Forelimb muscle (tissue), 1 donor: ENCODE data around the gene TRIL. TPM values are rescaled to one million over a fixed set of nuclear protein-coding genes. Genes with fewer than 3 reads are reported as not detected.

Experiments used
- DNase-seq: peaks from one replicate; pipeline ENCODE4 v3.0.0-alpha.2; 2013; ENCODE audit warnings: low read depth
- polyA plus RNA-seq: library from polyadenylated mRNA; unstranded; fragments of 120-200 nt; gene quantifications from one replicate; pipeline ENCODE4 v1.2.1, GENCODE V29; 2013; ENCODE audit not compliant: insufficient read length

TRIL gene
- polyA plus RNA-seq, 1 donor = 24.3 TPM

DNA sequence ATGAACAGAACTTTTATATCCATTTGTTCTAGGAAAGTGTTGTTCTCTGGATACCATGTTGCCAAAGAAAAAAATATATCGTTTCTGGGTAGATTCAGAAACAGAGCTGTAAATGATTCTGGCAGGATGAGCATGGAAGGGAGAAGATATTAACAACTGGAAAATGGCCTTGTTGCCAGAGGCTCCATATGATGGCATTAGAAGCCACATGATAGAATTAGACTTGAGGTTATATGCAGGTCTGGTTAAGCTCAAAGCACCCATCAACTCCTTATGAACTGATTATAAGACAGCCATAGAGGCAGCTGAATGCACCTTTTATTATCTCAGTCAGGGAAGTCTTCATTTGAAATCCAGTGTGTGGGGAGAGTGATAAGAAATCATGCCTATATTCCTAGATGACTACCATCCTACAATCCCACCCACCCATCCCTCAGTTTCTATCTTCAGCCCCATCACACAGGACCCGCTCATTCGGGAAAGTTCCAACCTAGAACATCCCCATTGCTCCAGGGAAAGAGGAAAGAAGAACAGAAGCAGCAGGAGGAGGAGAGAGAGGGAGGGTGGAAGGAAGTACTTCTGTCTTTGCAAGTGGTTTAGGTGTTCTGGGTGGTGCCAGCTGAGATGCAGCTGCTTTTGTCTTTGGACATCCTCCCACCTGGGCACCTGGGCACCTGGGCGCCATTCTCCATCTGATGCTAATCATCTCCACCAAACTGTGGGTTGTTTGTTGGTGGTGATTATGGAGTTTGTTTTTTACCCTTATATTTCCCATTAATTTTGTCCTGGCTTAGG is 25.5 kb upstream of the TRIL start:
- no peak for DNase-seq

DNA sequence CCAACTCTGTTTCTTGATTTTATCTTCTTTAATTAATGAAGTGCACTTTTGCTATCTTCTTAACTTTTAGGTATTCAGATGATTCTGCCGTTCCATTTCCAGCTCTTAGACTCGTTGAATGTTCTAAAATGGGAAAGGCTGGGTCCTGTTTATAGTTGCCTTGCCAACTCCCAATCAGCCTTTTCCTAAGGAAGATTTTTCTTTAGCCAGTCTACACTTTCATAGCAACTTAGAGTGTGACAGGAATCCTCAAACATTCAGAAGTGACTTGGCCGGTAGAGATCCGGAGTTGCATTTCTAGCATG is 23.0 kb upstream of the TRIL start:
- no peak for DNase-seq

DNA sequence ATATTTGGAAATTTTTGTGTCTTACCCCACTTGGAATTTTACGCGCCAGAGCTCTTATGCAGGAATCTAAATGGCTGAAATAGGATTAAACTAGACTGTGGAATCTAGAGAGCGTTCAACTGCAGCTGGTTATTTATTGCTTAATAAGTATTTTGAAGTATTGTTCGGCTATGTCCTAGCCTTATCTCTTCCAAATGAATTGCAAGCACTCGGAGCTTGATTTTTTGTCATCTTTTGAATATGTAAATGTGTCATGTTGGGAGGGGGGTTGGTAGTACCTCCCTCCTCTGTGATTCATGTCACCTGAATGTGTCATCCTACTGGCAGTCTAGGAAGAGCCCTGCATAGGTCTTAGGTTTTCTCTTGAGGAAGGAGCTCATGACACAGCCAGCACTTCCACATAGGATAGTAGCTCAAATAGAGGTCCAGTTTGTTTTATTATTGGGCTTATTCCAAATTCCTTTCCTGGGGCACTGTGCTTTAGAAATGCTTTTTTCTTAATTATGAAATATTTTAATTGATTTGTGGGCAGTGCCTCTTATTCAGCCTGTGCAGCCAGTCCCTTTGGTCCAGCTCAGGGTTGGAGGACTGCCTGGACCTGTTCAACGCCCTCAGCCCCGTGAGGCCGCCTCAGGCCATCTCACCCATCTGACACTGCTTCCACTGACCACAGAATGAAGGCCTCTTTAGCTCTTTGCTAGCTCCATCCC is 22.5 kb upstream of the TRIL start:
- no peak for DNase-seq

DNA sequence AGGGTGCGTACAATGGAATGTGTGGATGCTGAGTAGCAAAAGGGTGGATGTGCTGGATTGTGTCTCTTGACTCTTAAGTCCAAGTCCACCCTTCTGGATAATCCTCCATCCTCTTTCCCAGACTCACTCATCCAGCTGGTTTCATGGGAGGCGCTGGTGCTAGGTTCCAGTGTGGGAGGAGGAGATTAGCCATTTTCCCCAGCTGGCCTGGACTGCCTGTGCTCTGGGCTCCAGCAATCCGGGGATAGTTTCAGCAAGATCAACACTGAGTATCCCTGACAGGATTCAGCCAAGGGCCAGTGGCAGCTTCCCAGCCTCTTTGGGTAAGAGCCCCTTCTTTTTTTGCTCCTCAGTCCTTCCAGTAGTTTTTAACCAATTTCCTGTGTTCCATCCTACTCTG is 21.6 kb upstream of the TRIL start:
- no peak for DNase-seq

DNA sequence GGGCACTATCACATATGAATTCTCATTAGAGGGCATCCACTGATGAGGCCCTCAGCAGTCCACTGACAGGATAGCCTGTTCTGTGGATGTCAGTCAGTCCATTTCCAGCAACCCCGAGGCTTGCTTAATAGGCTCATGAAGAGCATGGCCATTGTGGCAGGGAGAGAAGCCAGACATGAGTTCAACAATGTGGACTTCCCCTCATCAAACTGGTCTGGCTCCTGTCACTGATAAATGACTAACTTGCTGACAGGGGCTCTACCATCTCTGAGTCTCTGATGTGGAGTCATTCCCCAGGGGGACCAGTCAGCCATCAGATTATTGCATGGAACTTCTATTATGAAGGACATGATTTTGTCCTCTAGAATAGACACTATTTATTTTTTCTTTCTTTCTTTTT is 19.8 kb upstream of the TRIL start:
- no peak for DNase-seq

DNA sequence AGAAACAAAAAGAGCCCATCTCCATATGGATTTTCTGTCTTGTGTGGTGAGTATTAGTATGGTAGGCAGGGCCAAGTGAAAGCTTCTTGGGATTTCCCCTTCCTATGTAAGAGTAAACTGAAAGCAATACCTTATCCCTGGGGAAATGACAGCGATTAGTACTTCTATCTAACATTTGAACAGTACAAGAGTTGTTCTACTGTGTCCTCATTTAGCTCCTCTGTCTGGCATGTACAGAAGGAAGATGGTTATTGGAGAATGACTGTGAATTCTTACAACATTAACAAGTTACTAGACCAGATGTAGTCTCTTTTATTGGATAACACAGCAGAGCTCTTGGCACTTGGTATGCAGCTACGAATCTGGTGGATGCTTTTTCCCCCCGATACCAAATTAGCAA is 17.9 kb upstream of the TRIL start:
- no peak for DNase-seq

DNA sequence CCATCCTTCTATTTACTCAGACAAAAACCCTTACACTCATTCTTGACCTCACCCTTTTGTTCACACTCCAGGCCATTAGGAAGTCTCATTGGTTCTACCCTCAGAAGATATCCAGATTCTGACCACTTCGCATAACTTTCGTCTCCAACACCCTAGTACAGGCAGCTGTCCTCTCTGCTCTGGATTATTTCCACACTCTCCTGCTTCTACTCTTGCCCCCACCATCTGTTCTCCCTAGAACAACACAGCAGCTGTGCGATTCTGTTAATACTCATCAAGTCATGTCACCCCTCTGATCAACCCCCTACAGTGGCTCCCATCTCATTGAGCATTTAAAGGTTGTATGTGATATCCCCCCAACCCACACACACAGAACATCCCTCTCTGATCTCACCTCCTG is 15.5 kb upstream of the TRIL start:
- DNase-seq = no peak

DNA sequence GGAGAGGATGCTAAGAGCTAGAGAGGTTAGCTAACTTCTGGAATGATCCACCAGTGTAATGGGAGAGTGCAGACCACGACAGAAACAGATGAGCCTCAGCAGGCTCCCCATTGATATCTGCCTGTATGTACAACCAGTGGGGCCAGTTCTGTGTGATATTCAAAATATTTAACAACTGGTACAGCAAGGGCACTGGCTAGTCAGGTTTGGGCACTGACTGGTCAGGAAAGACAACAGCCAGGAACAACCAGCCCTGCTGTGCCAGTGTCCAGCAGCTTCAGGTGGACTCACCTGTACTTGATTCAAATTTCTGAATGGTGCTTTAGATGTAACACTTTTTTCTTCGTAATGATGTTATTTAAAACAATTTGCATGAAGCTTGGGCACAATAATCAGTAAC is 5.9 kb upstream of the TRIL start:
- no peak for DNase-seq

DNA sequence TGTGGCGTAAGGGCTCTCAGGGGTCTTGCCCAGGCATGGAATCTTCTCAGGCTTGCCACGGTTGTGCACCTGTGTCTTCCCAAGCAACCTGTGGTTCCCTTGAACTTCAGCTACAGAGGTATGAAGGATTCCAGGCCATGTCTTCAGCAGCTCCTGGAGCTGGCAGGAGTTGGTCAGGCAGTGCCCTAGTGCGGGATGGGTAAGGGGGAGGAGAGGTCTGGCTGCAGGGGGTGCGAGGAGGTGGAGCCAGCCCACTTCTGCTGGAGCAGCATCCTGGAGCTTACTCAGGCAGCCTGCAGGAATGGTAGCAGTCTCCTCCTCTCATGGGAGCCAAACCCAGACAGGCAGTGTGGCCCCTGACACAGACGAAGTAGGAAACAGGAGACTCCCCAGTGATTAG is 3.8 kb upstream of the TRIL start:
- no peak for DNase-seq

DNA sequence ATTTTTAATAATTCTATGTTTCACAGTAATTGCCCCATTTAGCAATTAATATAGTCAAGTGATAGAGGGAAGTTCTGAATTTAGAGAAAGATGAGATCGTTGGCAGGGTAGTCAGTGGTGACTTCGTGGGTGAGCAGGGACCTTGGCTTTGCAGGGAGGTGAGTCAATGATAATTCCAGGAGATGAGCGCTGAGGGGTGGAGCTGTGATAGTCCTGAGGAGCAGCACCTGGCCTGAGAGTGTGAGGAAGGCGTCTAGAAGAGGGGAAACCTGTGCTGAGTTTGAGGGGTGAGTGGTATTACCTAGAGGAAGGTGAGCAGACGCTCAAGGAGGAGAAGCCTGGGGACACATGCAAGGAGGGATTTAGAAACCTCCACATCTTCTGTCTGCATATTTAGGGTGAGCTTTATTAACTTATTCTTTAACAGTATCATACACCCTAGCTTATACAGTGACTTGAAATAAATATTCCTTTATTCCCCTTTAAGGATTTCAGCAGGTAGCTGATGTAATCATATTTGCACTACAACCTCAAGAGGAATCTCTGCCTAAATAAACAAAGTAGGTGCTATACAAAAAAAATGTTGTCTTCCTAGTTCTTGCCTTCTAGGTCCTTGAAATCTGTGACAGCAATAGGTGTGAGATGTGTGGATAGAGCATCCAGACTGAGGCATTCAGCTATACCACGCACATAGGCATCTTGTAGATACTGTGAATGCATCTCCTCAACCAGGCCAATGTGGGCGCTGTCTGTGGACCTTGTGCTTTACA is 2.1 kb upstream of the TRIL start:
- DNase-seq = no peak

DNA sequence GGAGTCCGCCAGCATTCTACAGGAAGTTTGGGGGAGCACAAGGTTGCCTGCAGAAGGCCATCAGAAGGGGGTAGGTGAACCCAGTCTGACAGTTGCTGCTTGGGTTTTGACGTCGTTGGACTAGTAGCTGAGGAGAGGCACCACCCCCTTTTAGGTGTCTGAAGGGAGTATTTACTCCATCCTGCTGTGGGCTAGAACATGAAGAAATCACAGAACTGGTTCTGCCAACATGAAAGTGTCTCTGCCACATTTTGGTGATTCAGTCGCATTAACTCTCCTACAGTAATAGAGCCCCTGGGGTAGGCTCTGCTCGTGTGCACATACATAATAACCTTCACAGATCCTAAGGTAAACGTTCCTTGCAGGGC is 834 bp upstream of the TRIL start:
- DNase-seq = no peak

DNA sequence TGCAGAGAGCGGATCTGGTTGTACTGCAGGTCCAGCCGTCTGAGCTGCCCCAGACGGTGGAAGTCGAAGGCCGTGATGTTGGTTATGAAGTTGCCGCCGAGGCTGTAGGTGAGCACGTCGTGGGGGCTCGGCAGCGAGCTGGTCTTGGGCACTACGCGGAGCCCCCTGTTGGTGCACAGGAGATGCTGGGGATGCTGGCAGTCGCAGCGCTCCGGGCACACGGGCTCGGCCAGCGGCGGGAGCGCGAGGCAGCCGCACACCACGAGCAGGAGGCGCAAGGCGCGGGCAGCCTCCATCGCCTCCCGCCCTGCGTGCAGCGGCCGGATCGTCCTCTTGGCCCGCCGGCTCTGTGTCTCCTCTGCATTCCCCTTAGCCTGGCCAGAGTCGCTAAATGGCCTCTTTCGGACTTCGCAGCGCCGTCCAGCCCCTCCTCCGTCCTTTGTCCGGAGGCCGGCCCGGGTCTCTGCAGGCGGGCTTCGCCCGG is 337 bp downstream of the TRIL start:
- no peak for DNase-seq

DNA sequence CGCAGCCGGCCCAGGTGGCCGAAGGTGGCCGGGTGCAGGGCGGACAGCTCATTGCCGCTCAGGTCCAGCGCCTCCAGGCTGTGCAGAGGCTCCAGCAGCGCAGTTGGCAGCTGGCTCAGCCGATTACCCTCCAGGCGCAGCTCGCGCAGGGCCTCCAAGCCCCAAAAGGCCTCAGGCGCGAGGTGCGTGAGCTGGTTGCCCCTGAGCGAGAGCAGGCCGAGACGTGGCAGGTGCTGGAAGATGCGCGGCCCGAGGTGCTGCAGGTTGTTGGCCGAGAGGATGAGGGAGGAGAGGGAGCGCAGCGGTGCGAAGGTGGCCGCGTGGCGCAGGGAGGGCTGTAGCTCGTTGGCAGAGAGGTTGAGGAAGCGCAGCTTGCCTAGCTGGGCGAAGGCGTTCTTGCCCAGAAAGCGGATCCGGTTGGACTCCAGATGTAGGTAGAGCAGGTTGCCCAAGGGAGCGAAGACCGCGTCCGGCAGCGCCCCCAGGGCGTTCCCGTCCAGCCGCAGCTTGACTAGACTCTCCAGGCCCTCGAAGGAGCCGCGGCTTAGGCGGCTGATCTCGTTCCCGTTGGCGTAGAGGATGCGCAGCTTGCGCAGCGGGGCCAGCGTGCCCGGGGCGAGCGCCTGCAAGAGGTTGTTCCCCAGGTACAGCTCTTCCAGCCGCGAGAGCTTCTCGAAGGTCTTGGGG is 923 bp downstream of the TRIL start:
- no peak for DNase-seq

DNA sequence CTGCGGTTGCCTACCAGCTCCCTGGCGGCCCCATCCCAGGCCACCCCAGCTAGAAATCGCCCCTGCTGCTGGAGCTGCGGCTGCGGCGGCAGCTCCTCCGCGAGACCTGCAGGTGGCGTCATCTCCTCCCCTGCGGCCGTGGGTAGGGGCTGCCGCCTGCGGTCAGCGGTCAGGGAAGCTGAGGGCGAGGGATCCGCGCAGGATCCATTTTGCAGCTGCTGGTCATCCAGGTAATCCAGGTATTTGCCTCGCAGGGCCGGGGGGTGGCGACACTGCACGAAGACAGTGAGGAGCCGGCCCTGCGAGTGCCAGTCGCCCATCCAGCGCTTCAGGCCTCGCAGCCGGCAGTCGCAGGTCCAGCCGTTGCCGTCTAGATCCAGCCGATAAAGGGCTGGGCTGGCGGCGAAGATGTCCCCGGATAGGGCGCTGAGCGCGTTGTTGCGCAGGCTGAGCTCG is 1.5 kb downstream of the TRIL start:
- DNase-seq = no peak

DNA sequence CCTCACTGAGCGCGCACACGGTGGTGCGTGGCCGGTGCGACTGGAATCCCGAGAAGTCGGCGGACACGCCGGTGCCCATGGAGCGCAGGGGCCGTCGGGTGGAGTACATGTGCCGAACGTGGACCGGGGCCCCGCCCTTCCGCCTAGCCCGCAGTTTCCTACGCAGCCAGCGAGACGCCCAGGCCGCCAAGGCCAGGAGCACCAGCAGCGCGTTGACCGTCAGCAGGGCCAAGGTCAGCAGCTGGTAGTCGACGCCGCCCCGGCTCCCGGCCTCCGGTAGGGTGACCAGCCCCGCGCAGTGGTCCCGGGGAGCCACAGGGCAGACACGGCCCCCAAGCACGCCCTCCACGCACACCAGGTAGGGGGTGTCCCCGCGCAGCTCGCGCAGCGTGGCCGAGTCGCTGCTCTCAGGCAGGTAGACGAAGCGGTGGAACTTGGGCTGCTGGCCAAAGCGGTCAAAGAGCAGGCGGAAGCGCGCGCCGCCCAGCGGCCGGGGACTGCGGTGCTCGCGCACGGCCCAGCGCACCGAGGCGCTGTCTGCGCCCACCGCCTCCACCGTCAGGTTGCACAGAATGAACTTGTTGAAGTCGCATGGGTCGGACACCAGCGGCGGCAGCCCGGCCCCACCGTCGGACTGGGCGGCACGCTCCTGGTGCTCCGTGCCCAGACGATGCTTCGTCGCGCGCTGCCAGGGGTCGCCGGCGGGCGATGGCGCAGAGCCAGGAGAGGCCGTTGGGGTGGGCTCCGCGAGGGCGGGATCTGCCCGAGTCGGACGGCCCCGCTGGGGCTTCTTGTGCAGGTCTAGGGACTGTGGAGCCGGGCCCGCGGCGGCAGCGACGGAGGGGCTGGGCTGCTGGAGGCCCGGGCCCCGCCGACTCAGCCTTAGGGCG is 2.2 kb downstream of the TRIL start:
- peak; percentile 52 for DNase-seq

DNA sequence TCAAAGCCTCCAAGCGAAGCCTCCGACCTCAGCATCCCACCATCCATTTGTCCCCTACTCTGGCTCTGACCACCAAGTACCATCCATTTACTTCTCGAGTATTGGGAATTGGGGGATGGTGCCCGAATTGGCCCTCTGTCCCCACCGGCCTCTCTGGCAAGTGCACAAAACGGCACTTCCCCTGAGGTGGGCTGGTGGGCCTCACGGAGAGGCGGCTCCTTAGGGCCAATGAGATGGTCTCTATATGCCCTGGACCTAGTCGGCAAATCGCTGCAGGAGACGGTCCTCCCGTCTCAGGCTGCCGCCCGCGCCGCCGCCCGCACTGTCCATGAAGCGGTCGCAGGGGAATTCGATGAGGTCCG is 2.8 kb downstream of the TRIL start:
- DNase-seq = no peak

DNA sequence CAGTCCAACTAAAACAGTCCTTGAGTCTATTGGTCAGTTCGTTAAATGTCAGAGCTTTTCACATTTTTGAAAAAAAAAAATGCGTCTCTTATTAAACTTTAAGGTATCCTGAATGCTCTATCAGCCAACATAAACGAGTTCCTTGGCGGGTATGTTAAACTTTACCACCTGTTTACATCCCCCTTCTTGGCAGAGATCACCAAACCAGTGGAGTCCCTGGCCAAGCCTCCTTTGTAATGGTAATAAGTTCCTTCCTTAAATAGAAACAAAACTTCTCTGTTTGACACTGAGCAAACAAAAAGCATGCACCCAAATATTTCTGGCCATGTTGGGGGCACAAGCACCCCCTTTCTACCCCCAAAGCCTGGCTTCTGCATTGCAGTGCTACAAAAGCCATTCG is 3.2 kb downstream of the TRIL start:
- DNase-seq = no peak

DNA sequence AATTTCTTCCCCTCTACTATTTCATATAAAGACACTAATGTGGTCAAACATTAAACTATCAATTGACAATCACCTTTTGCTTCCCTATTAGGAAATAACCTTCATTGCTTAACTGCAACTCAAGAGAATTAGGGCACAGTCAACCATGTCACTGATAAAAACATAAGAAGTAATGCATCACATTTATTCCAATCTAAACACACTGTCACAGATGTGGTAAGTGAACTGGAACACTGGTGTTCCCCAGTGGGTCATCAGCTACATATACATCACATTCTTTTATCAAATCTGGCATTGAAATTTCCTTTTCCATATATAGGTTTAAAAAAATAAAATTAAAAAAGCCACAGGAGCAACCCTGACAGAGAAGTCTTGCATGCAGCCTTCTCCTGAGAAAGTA is 3.7 kb downstream of the TRIL start:
- DNase-seq = no peak

DNA sequence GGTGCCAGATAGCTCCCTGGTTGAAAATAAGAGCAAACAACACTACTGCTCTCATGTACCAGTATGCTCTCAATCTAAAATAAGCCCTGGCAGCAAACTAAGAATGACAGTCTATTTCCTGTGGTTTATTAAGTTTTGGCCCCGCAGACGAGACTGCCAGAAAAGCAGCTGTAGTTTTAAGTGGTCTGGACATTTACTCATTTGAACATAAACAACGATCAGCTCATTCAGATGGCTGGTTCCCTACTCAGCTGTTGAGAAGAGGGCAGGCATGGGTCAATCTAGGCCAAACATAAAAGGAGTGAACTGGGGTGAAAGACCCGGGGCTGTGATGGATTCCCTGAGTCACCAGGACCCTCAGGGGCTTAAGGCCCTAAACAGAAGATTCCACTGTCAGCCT is 4.5 kb downstream of the TRIL start:
- DNase-seq = no peak

DNA sequence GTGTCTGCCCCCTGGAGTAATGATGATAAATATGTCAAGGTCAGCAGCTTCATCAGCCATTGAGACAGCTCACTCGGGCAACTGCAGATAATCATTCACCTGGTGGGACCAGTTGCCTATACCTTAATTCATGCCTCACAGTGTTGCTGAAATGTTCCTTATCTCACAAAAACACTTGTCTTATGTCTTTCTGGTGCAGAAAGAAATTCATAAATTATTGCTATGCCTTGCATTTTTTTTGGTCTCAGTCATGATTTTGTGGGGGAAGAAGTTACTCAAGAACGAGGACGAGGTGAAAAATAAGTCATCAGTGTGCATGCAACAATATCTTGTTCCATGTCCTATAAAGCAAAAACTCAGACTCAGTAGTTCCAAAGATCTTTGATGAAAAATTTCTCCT is 16.0 kb downstream of the TRIL start:
- DNase-seq = no peak

DNA sequence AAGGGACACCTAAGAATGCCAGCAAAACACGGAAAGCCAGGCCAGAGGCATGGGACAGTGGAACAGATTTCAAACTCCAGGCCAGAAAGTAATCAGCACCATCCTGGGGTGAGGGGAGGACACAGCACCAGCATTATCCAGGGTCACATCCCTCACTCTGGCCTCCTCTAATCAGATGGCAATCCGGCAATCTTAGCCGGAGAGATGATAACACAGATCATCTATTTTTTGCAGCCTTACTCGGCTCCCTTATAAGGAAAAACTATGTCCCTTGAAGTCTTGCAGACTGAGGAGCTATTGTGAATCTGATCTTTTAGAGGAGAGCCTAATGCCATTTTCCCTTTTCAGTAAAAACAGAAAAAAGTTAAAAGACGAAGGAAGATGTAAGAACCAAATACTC is 16.5 kb downstream of the TRIL start:
- DNase-seq = no peak
